Stimulated activated CD4-positive, alpha-beta T cell treated with anti-CD3 and anti-CD28 coated beads, Interleukin-2, amount 100 ng/mL, for 24 hours (primary cell): ENCODE results near the gene ZGPAT.
"Not testable (repeated sequence)": the region's sequence is repeated elsewhere in the genome, so short reads cannot be mapped to it uniquely, and the experiment has no call there.

Experiments used
- DNase-seq, 2 donors: peaks; one replicate each; pipeline ENCODE4 v3.0.0-alpha.2; 2020

Gene ZGPAT

DNA sequence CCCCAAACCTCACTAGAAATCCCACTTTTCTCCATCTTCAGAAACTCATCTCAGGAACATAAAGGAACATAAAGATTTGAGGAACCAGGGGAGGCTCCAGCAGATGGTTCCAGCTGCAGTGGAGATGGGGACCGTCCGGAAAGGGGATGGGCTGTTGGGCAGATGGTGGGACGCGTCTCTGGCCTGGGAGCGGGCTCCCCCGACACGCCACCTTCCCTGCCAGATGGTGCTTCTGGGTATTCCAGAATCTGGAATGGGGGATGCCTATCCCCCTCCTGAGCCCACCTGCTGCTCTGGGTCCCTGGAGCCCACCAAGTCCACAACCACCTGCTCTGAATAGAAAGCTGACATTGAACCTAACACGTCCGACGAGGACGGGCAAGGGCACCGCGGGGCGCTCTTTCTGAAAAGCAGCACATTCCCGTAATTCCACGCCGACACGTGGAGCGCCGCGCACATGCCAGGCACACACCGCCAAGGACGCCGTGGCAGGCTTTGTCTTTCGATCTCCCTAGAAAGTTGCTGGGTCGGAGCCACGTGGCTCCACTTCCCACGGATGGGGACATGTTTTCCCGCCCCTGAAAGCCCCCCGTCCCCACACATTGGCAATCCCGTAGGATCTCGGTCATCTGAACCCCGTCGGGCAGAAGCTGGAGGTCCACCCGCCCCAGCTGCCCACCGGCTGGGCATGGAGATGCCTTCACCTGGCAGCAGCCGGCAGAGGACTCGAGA is 59.0 kb downstream of the ZGPAT start:
- no peak for DNase-seq

DNA sequence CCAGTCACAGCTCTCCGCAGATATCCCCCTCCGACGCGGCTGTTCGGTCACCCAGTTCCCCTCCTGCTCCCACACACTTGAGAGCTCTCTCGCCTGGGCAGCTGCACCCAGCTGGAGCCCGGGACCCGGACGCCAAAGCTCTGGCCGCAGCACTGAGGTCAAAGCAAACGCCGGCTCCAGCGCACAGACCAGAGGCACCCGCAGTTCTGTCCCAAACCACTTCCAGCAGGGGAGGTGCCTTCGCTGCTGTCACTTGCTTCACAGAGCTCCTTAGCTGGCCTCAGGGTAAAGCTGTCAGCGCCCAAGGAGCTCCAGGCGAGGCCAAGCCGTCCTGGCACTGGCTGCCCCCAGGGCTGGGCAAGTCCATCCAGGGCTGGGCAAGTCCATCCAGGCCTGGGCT is 59.6 kb downstream of the ZGPAT start:
- DNase-seq: no peak

DNA sequence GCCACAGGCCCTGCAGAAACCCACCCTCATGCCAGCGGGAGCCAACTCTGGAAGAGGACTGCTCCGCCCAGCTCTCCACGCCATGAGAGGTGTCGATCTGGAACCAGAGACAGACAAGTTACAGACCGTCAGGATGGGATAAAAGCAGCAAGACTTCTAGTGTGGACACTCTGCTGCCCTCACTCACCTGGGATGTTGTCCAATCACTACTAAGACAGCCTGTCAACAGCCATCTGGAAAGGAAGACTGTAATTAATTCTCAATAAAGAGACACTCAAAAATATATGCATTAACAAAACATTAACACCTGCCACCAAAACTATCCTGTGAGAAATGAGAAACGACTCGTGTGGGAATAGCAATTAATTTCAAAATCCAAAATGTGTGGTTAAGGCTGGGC is 60.0 kb downstream of the ZGPAT start:
- DNase-seq: no peak

DNA sequence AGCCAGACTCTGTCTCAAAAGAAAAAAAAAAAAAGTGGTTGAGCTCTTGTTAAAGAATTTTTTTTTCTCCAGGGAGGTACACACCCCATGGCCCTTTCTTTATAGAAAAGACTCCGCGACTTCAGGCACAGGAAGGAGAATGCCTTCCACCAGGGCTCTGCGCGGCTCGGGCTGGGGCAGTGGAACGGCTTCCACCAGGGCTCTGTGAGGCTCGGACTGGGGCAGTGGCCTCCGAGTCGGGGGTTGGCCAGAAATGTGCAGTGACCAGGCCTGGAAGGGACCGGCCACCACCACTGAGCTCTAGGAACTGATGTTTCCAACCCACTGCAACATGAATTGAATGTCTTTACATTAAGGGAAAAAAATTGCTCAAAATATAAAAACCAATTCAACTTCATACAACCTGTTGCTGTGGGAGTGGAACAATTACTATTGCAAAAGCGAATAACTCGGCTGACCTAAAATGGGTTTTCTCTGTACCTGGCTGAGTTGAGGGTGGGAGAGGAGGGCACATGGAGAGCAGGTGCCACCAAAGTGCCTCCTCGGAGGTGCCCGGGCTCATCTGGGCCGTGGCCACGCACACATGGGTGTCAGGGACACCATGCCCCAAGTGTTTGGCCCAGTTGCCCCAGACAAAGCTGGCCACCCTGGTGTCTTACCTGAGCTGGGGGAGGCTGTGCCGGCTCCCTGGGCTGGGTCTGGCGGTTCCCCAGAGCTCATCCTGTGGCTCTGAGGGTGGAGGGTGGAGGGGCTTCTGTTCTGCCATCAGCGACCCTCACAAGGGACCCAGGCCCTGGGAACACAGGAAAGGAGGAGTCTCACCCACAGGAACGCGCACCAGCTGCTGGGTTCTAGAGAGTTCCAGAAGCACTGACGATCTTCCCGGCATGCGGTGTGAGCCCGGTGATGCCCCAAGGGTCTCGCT is 61.0 kb downstream of the ZGPAT start:
- no peak for DNase-seq

DNA sequence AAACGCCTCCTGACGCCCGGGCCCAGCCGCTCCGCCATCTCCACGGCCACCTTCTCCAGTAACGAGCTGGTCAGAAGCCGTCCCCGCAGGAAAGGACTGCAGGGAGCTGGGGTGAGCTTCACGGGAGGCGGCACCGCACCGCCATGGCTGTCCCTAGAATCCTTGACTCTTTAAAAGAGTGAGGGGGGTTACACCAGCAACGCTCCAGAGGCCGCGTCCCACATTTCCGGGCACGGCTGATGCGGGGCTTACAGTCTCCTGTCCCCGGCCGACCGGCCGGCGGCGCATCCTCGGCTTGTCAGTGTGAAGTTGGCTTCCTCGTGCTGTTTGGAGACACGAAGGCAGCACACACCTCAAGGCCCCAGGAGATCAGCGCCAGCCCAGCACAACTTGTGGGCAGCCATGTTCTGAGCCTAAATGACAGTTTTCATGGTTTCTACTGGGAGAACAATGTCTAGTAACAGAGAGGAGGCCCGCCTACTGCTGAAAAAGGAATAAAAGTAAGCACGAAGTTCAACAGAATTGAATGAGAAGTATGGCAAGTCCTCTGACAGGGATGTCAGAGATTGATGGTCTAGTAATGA is 62.1 kb downstream of the ZGPAT start:
- DNase-seq: no peak

DNA sequence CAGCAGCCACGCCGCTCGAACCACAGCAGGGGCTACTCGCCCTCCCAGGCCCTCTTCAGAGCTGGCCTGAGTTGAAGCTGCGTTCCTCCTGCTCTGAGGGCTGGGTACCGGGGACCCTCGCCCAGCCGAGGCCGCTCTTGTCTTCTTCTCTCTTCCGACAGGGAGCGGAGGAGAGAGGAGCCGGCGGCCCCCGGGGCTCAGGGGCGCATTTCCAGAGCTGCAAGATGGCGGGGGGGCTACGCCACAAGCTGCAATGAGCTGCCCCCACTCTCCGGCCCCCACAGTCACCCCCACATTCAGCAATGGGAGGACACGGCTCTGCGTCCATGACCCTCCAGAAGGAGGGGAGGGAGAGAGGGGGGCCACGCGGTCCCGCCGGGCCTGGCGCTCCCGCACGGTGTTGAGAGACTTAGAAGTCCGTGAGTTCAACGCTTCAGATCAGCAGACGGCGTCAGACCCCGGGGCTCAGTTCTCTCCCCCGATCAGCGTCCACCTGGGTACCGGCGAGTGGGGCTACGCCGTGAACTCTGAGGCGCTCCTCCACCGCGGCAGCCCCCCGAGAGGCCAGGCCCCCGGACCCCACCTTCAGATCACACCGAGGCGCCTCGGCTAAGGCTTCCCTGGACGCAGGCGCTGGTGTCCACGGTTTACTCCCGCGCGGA is 63.3 kb downstream of the ZGPAT start:
- no peak for DNase-seq

DNA sequence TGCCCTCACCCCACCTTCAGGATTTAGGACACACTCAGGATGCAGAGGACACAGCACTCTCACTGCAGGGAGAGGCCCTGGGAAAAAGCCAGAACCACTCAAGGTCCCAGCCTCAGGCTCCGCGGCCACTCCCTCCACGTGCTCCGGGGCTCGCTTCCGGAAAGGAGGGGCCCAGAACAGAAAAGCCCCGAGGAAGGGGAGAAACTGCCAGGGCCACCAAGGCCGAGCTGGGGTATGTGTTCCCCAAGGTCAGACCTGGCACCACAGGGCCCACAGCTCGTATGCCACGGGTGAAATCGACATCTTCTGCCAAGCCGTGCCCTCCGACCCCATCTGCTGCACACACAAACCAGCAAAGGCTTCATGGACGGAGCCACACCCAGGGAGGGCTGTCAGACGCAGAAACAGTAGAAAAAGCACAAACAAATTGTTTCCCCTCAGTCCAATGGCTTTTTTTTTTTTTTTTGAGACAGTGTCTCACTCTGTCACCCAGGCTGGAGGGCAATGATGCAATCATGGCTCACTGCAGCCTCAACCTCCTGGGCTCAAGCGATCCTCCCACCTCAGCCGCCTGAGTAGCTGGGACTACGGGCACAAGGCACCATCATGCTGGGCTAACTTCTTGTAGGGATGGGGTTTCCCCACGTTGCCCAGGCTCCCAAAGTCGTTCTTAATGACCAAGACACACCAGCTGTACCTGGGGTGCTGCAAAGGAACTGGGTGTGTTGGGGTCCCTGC is 65.1 kb downstream of the ZGPAT start:
- no peak for DNase-seq

DNA sequence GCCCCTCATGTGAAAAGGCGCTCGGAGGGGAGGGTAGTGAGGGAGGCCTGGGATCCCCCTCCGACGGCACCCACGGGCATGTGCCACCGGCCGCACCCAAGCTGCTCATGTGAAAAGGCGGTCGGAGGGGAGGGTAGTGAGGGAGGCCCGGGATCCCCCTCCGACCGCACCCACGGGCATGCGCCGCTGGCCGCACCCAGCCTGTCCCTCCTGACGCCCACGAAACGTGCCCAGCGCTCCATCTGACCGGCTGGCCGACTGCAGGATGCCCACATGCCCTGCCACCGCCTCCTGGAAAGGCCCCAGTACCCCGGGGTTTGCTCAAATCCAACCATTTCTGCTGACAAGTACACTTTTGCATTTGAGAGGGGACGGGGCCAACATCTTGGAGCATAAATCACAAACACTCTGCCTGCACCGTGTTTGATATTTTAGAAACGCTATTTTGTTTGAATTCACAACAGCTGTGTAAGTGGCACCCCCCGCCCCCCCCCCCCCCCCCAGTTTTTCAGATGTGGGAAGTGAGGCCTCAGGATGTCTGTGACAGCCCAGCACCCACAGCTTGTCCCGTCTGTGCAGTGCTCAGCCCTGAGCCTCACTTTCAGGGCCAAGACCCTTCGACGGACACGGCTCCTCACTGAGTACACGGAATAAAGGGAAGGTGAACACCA is 65.9 kb downstream of the ZGPAT start:
- DNase-seq: no peak

DNA sequence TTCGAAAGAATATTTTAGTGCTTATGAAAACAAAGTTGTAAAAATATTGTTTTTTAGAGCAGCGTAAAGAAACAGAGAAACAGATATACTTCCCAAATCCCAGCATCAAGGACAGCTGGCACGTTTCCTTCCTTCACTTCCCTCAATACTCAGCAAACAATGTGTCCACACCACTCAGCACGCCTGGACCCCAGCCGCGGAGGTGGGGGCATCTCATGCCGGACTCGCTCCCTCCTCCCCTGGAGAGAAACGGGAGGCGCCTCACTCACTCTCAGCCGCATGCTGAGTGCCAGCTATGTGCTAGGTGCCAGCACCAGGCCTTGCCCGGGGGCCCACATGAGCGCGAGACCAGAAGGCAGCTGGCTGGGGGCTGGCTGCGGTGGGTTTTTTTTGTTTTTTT is 66.5 kb downstream of the ZGPAT start:
- no peak for DNase-seq

DNA sequence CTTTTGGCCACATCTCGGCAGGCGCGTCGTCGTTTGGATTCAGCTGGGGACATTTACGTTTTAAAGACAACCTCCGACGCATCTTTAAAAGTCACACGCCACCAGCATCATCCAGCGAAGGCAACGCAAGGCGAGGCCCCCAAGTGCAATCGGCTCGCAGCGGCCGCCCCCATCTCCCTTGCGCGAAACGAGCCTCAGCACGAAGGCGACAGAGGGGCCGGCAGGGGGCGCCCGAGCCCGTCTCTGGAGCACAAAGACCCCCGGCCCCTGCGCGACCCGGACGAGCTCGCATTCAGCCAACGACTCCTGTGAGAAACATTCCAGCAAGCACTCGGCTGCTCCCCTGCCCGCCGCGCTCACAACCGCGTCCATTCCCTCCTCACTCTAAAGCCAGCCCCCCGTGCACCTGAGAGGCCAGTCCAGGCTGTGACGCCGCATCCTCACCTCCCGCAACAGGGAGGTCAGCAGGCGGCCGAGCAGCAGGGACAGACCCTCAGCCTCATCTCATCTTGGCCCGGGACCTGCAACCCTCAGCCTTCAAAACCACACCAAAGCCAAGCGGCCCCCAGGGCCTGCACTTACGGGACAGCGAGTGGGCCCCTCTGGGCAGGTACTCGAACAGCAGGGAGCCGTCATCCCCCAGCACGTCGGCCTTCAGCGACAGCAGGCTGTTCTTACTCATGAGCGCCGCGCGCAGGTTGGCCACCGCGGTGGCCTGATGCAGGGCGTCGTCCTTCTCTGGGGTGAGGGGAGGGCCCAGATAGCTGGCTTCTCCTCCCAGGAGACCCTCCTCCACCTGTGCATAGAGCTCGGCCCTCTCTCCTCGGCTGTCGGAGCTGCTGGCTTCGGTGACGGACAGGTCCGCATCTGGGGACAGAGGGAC is 67.5 kb downstream of the ZGPAT start:
- peak; percentile 32 to 54 for DNase-seq

DNA sequence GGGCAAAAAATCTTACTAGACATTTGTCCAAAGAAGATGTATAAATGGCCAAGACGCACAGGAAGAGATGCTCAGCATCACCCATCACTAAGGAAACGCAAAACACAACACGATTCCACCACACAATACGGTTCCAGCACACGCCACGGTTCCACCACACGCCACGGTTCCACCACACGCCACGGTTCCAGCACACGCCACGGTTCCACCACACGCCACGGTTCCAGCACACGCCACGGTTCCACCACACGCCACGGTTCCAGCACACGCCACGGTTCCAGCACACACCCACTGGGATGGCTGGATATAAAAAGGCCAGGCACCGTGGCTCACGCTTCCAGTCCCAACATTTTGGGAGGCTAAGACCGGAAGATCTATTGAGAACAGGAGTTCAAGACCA is 69.0 kb downstream of the ZGPAT start:
- not testable (repeated sequence) for DNase-seq

DNA sequence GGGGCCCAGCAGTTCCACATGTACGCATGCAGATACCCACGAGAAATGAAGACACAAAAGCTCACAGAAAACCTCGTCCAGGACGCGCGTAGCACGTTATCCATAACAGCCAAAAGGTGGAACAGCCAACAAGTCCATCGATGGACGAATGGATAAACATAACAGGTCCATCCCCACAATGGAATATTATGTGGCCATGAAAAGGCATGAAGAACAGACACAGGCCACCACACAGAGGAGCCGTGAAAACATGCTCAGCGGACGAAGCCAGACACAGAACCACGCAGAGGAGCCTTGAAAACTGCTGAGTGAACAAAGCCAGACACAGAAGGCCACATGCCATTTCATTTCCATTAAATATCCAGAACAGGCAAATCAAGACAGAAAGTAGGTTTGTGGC is 69.8 kb downstream of the ZGPAT start:
- no peak for DNase-seq

DNA sequence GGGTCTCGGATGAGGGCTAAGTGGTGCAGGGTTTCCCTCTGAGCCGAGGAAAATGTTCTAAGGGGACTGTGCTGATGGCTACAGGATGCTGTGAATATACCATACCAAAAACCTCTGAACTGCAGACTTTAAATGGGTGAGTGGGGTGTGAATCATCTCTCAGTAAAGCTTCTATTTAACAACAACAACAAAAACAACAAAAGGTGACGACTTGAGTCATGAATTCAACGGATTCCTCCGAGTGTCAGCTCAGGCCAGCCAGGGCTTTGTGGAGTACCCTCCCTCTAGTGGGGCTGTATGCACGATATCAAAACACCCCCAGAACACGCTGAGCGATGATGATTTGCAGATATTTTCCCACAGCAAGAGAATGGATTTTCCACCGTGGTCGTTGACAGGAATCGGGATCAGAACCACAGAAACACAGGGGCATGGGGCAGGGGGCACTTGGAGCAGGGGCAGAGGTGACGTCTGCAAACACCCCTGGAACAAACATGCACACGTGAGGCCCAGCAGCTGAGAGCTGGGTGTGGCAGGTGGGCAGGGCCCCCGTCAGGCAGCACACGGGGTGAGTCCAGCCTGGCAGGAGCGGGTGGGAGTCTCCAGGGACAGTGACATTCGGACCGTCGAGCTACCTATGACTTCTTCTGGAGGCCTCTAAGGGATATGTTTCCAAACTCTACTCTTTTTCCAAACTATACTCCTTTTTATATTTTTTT is 70.4 kb downstream of the ZGPAT start:
- no peak for DNase-seq

DNA sequence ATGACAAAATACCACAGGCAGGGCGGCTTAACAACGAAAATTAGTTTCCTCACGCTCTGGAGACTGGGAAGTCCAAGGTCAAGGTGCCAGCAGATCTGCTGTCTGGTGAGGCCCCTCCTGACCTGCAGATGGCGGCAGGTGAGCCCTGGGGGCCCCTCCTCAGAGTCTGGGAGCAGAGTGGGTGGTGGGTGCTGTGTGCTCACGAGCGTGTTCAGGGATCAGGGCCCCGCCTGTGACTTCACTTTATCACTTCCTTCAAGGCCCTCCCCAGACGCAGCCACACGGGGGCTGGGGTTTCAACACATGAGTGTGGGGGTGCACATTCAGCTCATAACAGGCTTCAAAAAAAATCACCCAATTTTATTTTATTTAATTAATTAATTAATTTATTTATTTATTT is 71.0 kb downstream of the ZGPAT start:
- DNase-seq: no peak

DNA sequence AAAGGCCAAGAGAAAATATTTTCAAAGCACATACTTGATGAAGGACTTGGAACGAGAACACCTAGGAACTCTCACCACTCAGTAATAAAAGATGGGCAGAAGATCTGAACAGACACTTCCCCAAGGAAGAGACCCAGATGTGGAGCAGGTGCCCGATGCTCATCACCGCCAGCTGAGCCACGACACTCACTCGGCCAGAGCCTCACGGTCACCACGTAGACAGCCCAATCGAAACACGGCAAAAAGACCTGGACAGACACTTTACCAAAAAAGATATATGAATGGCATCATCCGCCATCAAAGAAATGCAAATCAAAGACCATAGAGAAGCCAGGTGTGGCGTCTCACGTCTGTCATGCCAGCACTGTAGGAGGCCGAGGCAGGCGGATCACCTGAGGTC is 73.3 kb downstream of the ZGPAT start:
- no peak for DNase-seq

DNA sequence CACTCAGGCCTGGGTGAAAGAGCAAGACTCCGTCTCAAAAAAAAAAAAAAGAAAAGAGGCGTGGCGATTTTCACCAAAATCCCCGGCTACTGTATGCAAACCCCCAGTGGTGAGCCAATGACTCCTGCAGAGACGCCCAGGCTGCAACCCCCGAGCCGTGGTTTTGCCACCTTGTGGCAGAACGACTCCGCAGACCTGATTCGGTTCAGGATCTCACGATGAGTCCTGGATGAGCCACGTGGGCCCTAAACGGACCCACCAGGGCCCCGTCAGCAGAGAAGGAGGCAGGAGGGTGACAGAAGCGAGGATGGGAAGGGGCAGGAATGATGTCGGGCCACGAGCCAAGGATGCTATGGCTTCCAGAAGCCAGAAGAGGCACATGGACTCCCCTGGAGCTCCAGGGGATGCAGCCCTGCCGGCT is 74.2 kb downstream of the ZGPAT start:
- peak; percentile 22 to 26 for DNase-seq

DNA sequence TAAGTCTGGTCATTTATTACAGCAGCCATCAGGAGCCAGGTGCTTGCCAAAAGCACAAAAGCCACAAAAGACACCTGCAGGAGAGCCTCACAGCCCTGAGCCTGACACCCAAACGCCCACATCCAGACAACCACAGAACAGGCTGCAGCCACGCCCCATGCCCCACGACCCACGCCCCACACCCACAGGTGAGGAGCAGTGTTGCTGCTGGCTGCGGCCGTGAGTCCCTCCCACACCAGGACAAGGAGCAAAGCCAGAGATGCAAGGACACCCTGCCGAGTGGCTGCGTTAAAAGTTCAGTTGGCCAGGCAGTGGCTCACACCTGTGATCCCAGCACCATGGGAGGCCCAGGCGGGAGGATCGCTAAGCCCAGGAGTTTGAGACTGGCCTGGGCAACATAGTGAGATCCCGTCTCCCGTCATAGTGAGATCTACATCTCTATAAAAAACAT is 74.7 kb downstream of the ZGPAT start:
- DNase-seq: peak in 1 of 2 donors; percentile 14

DNA sequence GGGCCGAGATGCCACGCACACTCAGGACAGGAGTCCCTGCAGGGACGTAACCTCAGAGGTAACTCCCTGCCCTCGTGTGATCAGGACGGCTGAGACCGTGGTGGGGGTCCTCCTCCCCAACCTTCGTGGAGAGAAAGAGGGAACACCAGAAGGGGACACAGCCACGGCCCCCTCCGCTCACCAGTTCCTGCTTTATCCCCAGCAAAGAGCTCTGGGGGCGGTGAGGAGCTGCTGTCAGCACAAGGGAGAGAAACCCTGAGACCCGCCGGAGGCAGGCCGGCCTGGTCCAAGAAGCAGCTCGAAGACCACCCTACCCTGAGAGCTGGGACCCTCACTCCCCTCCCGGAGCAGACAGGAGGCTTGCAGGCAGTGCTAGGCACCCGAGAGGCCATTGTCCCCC is 76.1 kb downstream of the ZGPAT start:
- DNase-seq: no peak

DNA sequence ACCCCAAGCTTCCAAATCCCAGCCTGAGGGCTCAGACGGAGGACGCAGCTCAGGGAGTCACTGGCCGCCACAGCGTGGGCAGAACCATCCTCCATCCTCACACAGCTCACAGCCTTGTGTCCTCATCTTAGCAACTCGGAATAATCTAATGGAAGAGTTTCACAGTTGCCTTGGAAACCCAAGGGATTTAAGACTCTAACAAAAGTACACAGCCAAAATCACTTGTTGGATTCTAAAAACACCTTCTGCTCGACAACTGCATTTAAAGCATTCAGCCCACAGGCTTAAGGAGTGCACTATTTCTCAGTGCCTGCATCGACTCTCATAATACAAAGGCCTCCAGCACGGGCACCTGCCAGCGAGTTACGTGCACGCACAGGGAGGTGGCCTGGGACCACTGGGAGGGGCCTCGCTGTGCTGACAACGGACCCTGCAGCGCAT is 77.9 kb downstream of the ZGPAT start:
- DNase-seq: no peak
